Hippocampal formation (tissue), 2 donors: ENCODE measurements around the gene ADGRV1.

Experiments
- DNase-seq, 2 donors: peaks; one replicate each; lab custom pipeline; 2025; lab: John Stamatoyannopoulos, UW

ADGRV1 gene

DNA sequence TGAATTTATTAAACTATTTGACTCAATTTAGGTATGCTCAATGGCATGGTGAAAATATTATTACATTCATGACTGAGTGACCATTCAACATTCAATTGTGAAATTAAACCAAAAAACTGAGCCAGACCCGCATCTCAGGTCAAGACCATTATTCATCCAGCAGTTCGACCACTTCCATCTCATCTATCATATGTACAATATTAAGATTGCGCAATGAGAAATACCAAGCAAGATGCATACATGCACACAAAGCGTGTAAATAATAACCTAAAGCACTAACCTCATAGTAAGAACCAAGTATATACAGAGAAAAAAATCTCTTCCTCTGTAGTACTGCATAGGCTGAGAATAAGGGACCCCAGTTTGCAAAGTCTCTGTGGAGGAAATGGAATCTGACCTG is 310.2 kb downstream of the ADGRV1 start:
- no peak for DNase-seq

GRCh38 chr5:90871391-90871991 is 312.9 kb downstream of the ADGRV1 start:
- no peak for DNase-seq

DNA sequence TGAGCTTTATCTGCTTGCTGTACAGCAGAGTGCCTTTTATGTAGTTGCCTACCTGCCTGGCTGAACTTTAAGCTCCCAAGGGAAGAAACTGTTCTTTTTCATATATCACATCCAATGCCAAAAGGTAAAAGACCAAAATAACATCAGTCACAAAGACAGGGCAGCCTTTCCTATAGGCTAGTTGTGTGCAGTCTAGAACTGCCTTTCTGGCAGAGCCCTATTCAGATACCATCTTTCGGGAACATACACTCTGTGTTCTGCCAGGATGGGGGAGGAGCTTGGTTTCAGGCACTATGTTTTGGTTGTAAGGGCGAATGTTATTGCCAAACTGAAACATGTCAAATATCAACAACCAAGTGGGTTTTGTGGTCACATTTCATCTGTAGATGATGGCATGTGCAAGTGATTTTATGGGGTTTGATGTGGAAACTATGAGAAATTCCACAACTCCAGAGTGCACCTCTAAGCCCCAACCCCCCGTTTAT is 314.5 kb downstream of the ADGRV1 start:
- DNase-seq: no peak

- DNase-seq: no peak
Measured at GRCh38 chr5:90874066-90874465, 315.5 kb downstream of the ADGRV1 start.

DNA sequence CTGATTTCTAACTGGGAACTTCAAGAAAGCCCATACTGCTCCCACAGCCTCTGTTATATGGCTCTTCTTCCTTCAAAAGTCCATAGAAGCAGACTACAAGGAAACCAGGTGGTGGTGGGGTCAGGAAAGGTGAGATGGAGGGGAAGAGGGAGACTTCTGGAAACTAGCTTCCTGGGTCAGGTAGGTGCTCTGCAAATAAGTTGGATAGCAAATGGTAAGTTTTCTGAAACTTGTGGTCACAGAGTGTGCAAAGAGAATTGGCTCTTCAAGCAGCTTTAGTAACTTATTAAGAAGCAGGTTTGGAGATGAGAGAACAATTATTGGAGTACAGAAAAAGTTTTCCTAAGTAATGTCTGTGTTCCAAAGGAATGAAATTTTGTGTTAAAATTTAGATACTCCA is 316.9 kb downstream of the ADGRV1 start:
- no peak for DNase-seq

DNA sequence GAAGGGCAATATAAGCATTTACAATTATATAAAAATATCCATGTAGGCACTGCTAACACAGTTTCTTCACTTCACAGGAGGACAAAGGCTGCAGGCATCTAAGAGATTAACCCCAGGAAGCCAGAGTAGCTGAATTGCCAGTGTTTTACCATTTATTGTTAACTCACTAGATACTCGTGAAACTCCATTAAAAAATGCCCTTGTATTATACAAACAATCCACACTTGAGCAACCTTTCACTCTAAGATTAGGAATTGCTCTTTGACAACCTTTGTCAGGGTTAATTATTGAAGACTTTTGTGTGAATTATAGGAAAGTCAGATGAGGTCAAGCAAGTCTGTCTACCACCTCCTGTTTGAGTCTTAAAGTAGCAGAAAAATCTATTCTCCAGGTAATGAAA is 317.8 kb downstream of the ADGRV1 start:
- no peak for DNase-seq

DNA sequence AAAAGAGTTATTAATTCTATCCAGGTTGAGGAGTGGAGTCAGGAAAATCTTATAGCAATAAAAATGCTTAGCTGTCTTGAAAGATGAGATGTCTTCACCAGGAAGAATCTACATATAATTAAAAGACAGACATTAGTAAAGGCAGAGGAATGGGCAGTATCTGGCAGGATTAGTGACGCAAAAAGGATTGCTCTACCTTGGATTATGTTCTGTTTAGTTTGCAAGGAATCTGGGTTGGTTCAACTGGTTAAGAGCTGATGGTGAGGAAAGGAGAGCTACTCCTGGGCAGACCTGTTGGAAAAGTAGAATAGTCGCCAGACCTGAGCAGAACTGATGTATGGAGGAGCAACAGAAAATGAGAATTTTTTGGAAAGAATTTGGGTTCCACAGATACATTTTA is 318.5 kb downstream of the ADGRV1 start:
- no peak for DNase-seq

DNA sequence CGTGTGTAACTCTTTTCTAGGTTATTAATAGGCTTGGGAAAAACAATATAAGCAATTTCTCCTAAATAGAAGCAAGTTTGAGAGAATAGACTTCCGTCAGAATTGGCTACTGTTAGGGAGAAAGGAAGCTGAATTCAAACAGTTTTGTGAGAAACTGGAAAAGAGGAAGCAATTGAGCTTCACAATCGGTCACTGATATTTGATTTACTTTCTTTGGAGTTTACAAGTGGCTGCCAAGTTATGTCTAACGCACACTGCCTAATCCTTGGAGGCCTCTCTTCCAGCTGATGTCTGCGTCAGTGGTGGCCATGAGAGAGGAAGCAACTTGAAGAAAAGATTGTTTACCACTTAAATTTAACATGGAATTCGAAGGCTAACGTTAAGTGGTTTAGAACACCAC is 319.5 kb downstream of the ADGRV1 start:
- DNase-seq: no peak

GRCh38 chr5:90878549-90879196 is 320.1 kb downstream of the ADGRV1 start:
- no peak for DNase-seq

DNA sequence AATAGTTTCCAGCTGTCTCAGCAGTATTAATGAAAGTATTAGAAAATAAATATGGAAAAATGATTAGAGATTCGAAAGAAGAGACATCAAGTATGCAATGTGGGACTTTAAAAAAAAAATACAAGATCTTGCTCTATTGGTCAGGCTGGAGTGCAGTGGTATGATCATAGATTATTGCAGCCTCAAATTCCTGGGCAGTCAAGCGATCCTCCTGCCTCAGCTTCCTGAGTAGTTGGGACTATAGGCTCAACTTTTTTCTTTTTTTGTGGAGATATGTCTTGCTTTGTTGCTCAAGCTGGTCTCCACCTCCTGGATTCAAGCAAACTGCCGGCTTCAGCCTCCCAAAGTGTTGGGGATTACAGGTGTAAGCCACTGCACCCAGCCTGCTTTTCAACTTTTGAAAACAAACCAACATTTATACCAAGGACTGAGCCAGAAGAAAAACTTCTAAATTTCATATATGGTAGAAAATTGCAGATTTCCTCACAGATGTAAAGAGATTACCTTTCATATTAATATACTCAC is 323.1 kb downstream of the ADGRV1 start:
- DNase-seq: no peak

DNA sequence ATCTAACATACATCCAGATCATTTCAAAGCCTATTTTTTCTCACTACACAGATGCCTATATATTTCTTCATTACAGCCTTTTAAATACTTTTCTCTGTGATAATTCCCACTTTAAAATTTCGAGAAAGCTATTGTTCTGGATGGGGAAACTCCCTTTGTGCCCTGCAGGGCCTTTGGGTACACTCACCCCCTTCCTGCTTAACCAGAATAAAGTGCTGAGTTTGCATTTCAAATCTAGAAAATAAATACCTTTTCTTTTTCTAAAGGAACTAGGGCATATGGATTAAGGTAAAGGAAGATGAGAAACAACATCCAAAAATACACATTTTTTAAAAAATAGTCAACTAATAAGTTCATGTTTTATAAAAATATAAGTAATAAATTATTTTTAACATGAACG is 323.9 kb downstream of the ADGRV1 start:
- no peak for DNase-seq

- DNase-seq: no peak
Measured at GRCh38 chr5:90885180-90885868, 326.7 kb downstream of the ADGRV1 start.

GRCh38 chr5:90886381-90886780 is 327.8 kb downstream of the ADGRV1 start:
- DNase-seq: no peak

GRCh38 chr5:90888511-90889324 is 330.1 kb downstream of the ADGRV1 start:
- DNase-seq: no peak

DNA sequence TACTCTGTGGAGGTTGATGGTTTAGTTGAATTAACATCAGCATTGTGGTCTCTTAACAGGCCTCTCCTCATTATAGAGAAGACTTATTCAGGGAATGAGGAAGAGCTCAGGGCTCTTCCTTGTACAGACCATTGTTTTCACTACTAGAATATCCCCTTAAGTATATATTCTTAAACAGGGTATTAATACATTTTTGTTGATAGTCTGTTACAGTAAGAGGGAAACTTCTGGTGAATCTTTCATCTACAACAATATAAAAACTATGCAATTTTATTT is 330.7 kb downstream of the ADGRV1 start:
- DNase-seq: no peak

- DNase-seq: no peak
Measured at GRCh38 chr5:90890180-90890579, 331.6 kb downstream of the ADGRV1 start.

- DNase-seq: no peak
Measured at GRCh38 chr5:90894866-90895420, 336.3 kb downstream of the ADGRV1 start.

- DNase-seq: no peak
Measured at GRCh38 chr5:90897618-90898017, 339.0 kb downstream of the ADGRV1 start.

GRCh38 chr5:90898326-90899013 is 339.9 kb downstream of the ADGRV1 start:
- no peak for DNase-seq

- DNase-seq: no peak
Measured at GRCh38 chr5:90899014-90899604, 340.5 kb downstream of the ADGRV1 start.

GRCh38 chr5:90901261-90901660 is 342.7 kb downstream of the ADGRV1 start:
- DNase-seq: no peak
